ENCODE results near the gene SAMD5. TPM values are rescaled to one million over a fixed set of nuclear protein-coding genes. Genes with fewer than 3 reads are reported as not detected.

Gene SAMD5
- polyA plus RNA-seq, 1 donor from 2014 or later, result not detected

DNA sequence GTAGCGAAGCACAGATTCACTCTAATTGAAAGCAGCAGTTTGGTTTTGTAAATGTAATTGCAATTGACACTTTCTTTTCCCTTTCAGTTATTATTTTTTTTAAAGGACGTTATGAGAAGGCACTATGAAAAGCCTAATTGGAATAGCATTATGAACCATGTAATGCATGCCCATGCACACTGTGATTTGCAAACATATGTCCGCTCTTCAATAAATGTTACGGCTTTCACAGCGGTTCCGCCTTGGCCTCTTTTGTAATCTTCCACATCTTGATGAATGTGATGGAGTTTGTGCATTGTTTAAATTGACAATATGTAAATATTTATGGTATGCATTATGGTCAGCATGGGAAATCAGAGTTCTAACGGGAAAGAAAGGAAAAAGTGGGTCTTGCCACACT lies 61.3 kb downstream of the SAMD5 start:
- Mint-ChIP-seq H3K9me3 (peaks cover 0 to 2% (median 0%) of the 10 kb centered on the region in 3 donors), H3K36me3 (no peaks in the 10 kb centered on the region), H3K27ac (no peak overlapping the region), H3K4me3 (no peak overlapping the region), H3K27me3 (no peaks in the 10 kb centered on the region), H3K4me1 (no peaks in the 10 kb centered on the region)

DNA sequence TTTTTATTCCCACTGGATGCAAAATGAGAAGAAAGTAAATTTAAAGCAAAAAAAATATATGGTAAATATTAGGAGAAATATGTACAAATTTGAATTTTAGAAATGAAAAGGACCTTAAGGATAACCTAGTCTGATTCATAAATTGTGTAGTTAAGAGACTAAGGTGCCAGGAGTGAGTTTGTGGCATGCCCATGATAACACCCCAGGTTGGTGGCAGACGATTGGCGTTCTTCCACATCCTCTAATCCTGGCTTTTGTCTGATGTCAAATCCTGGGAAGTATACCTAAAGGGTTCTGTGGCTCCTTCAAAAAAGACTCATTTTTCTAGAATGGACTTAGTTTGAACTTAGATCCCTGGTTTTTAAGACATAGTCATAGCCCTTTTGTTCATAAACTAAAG lies 62.2 kb downstream of the SAMD5 start:
- H3K27ac Mint-ChIP-seq, result no peak overlapping the region
- H3K36me3 Mint-ChIP-seq, result no peaks in the 10 kb centered on the region
- no peaks in the 10 kb centered on the region for H3K27me3 Mint-ChIP-seq
- H3K9me3 Mint-ChIP-seq, result peaks cover 0 to 2% (median 0%) of the 10 kb centered on the region in 3 donors
- H3K4me1 Mint-ChIP-seq, result no peaks in the 10 kb centered on the region
- H3K4me3 Mint-ChIP-seq, result no peak overlapping the region

DNA sequence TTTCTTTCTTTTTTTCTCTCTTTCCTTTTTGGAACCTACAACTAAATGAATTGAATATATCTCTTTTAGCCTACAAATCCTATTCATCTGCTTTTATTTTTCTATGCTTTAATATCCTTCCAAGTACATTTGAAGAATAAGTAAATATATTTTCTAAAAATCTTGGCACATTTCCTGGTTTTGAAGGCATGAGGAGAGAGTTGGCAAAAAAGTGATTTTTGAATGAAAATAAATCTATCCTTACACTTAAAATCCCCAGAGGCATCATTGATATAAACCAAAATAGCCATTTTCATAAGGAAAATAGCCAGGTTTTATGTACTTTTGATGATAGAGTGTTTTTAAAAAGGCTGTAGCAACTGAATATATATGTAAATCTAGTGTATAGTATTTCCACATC lies 69.0 kb downstream of the SAMD5 start:
- Mint-ChIP-seq H3K4me1 (peaks cover 0 to 2% (median 0%) of the 10 kb centered on the region in 3 donors), H3K27me3 (peaks cover 1% of the 10 kb centered on the region), H3K36me3 (no peaks in the 10 kb centered on the region), H3K27ac (no peak overlapping the region), H3K4me3 (no peak overlapping the region), H3K9me3 (peaks cover 6 to 11% (median 8%) of the 10 kb centered on the region in 3 donors)

DNA sequence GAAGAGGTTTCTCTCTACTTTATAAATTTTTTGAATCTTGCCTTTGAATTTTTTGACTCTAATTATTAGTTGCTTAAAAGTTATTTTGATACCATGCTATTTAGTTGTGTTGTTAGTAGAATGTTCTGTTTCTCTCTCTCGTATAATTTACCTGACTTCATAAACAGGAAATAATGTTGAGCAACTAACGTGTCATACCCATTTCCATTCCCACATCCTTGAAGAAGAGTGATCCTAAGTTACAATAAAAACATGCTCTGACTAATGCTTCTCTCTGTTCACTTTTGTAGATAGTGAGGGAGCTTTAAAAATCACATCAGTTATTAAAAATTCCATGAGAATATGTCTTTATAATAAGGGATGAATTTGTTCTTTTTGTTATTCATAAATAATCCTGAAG lies 69.7 kb downstream of the SAMD5 start:
- no peaks in the 10 kb centered on the region for H3K36me3 Mint-ChIP-seq
- H3K27ac Mint-ChIP-seq, result no peak overlapping the region
- H3K27me3 Mint-ChIP-seq, result peaks cover 1% of the 10 kb centered on the region
- peaks cover 6 to 11% (median 8%) of the 10 kb centered on the region in 3 donors for H3K9me3 Mint-ChIP-seq
- no peak overlapping the region for H3K4me3 Mint-ChIP-seq
- H3K4me1 Mint-ChIP-seq, result peaks cover 0 to 2% (median 0%) of the 10 kb centered on the region in 3 donors

DNA sequence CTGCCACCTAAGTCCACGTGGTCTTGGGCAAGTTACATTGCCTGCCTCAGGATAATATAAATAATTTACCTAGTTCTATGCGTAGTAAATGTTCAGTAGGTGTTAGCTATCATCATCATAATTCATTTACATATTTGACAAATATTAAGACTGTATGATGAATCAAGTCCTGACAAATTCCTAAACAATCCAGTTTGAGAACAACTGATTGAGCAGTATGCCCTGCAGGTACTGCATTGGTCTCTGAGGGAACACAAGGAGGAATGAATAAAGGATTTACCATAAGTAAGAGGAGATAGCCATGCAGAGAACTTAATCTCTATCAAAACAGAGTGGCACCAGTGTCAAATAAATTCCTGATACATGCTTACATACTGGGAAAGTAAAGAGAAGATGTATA lies 70.4 kb downstream of the SAMD5 start:
- Mint-ChIP-seq H3K27ac (no peak overlapping the region), H3K4me3 (no peak overlapping the region), H3K4me1 (peaks cover 0 to 2% (median 0%) of the 10 kb centered on the region in 3 donors), H3K36me3 (no peaks in the 10 kb centered on the region), H3K27me3 (peaks cover 1% of the 10 kb centered on the region), H3K9me3 (peaks cover 6 to 11% (median 8%) of the 10 kb centered on the region in 3 donors)

DNA sequence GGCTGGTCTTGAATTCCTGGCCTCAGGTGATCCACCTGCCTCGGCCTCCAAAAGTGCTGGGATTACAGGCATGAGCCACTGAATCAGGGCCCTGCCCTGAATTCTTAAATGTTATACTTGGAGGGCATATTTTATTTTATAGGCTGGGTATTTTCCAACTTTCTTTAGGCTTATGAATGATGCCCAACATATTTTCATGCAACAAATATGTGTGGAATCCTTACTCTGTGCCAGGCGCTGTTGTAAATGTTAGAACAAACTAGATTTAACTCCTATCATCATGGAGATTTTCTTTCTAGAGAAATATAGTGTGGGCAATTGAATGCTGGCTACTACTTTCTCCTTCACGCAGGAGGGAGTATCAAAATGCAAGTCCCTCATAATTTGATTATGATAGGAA lies 71.2 kb downstream of the SAMD5 start:
- H3K4me1 Mint-ChIP-seq, result peaks cover 0 to 2% (median 0%) of the 10 kb centered on the region in 3 donors
- H3K9me3 Mint-ChIP-seq, result peaks cover 6 to 11% (median 8%) of the 10 kb centered on the region in 3 donors

DNA sequence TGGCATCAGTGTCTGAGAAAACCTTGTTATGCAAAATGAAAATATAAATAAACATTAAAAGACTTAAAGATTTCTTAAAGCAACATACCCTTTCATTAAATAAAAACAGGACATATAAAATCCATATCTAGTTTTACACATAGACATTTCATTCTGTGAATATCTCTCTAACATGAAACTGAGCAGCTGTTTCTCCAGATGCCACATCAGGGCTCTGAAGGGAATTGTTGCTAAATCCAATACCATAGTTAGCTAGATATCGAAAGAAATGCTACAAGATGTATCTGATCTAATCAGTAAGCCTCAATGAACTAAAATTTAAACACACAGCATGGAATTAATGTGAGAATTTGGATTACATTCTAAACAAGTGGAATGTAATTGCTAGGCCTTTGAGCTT lies 74.5 kb downstream of the SAMD5 start:
- H3K27me3 Mint-ChIP-seq, result peaks cover 1% of the 10 kb centered on the region
- no peak overlapping the region for H3K4me3 Mint-ChIP-seq
- peaks cover 0 to 2% (median 0%) of the 10 kb centered on the region in 3 donors for H3K4me1 Mint-ChIP-seq
- peaks cover 6 to 10% (median 6%) of the 10 kb centered on the region in 3 donors for H3K9me3 Mint-ChIP-seq
- H3K36me3 Mint-ChIP-seq, result no peaks in the 10 kb centered on the region
- H3K27ac Mint-ChIP-seq, result no peak overlapping the region

More for the DNA sequence above, 71.2 kb downstream of the SAMD5 start:
- H3K27me3 Mint-ChIP-seq, result peaks cover 1% of the 10 kb centered on the region
- no peak overlapping the region for H3K27ac Mint-ChIP-seq
- H3K36me3 Mint-ChIP-seq, result no peaks in the 10 kb centered on the region
- no peak overlapping the region for H3K4me3 Mint-ChIP-seq

DNA sequence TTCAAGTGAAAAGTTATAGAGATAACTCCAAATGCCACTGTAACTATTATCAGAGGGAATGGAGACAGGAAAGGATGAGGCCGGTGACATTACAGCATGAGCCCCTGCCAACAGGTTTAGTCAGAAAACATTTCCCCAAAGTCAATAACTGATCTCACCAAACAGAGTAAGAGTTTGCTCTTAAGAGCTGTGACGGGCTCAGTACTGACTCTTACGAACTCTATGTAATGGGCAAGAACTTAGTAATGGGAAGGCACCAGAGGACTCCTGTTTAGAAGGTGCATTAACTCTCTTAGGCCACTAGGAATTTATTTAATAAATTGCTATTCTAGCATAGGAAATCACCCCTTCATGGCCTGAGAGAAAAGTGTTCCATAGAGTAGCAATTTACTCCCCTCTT lies 76.8 kb downstream of the SAMD5 start:
- Mint-ChIP-seq H3K4me3 (no peak overlapping the region), H3K27me3 (no peaks in the 10 kb centered on the region), H3K4me1 (peaks cover 0 to 2% (median 0%) of the 10 kb centered on the region in 3 donors), H3K27ac (no peak overlapping the region), H3K9me3 (peaks cover 0 to 2% (median 1%) of the 10 kb centered on the region in 3 donors), H3K36me3 (no peaks in the 10 kb centered on the region)

DNA sequence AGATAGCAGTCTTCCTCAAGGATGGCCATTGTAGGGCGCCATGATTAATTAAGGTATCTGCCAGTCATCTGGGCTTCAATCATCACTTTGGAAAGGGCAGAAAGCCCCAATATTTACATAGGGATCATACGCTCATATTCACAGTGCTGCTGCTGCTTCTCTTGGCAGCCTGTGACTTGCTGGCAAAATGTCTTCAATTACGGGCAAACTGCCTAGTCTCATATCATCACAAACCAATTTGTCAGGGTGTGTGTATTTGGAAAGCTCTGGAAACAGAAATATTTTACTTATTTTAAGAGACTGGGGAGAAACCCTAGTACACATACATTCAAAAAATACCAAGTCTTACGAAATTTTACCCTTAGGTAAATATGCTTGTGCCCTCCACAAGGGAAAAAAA lies 77.6 kb downstream of the SAMD5 start:
- Mint-ChIP-seq H3K27me3 (no peaks in the 10 kb centered on the region), H3K36me3 (no peaks in the 10 kb centered on the region), H3K9me3 (no peaks in the 10 kb centered on the region), H3K4me1 (peaks cover 0 to 2% (median 0%) of the 10 kb centered on the region in 3 donors), H3K4me3 (no peak overlapping the region), H3K27ac (no peak overlapping the region)

DNA sequence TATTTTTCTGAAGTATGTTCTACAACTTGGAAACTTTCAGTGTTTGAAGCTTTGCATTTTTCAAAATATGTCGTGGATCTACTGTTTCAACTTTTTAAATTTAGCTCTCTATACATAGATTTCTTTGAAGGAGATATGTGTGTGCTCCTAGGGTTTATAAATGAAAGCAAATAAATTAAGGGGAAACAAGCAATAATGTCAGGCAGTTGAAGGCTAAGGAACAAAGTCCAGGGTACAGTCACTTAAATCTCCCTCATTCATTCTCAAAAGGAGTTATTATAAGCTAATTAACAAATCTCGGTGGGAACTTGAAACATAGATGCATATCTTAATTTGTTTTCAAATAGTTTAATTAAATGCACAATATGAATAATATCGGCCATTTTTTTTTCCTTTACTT lies 79.4 kb downstream of the SAMD5 start:
- H3K4me3 Mint-ChIP-seq, result no peak overlapping the region
- no peaks in the 10 kb centered on the region for H3K27me3 Mint-ChIP-seq
- H3K27ac Mint-ChIP-seq, result no peak overlapping the region
- no peaks in the 10 kb centered on the region for H3K36me3 Mint-ChIP-seq
- no peaks in the 10 kb centered on the region for H3K9me3 Mint-ChIP-seq
- no peaks in the 10 kb centered on the region for H3K4me1 Mint-ChIP-seq

DNA sequence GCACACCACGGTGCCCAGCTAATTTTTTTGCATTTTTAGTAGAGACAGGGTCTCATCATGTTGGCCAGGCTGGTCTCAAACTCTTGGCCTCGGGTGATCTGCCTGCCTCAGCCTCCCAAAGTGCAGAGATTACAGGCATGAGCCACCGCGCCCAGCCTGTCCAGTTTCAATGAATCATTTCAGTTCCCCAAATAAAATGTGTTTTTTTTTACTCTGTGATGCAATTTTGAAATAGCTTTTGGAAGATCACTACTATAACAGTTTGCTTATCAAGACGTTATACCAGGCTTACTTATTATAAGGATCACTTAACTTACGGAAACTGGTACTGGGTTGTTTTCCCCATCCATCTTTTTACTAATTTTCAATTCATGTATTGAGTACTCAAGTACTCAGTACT lies 80.0 kb downstream of the SAMD5 start:
- no peaks in the 10 kb centered on the region for H3K27me3 Mint-ChIP-seq
- no peak overlapping the region for H3K4me3 Mint-ChIP-seq
- no peaks in the 10 kb centered on the region for H3K4me1 Mint-ChIP-seq
- no peak overlapping the region for H3K27ac Mint-ChIP-seq
- no peaks in the 10 kb centered on the region for H3K9me3 Mint-ChIP-seq
- H3K36me3 Mint-ChIP-seq, result no peaks in the 10 kb centered on the region

DNA sequence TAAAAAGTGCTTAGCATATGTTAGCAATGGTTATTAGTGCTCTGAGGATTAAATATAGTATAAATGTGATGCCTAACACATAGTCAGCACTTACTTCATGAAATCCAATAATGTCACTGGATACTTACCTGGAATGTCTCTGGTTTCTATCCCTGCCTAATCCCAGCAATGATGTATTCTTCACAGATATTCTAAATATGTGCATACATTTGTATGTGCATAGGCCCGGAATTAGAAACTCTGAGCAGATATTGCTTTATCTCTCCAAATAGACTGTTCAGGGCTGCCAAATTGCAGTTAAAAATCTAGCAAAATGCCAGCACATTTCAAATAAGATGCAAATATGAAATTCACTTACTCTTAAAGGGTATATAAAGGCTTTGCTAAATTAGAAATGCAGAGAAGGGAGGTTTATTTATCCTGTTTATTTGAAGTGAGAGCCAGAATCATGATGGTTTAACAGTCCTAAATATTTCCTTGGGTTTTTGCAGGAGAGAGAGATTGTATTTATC lies 81.3 kb downstream of the SAMD5 start:
- H3K27ac Mint-ChIP-seq, result no peak overlapping the region
- H3K36me3 Mint-ChIP-seq, result no peaks in the 10 kb centered on the region
- no peaks in the 10 kb centered on the region for H3K4me1 Mint-ChIP-seq
- H3K9me3 Mint-ChIP-seq, result peaks cover 0 to 2% (median 0%) of the 10 kb centered on the region in 3 donors
- no peaks in the 10 kb centered on the region for H3K27me3 Mint-ChIP-seq
- no peak overlapping the region for H3K4me3 Mint-ChIP-seq

DNA sequence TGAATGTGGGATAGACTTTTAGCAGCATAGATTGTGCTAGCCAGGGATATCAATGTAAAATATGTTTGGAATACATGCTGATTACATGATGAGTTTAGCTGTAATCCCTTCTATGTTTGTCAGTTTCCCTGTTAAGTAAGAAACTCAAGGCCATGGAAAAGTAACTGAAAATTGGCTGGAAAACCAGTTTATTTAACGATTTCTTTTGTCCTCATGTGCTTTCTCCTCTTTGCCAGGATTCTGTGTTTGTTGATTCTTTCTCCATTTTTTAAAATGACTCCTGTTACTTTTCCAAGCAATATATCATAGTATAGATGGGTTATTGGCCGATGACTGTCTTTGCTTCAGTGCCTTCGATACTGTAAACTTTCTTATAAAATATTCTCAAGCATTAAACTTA lies 87.5 kb downstream of the SAMD5 start:
- H3K4me1 Mint-ChIP-seq, result no peaks in the 10 kb centered on the region
- H3K4me3 Mint-ChIP-seq, result no peak overlapping the region
- peaks cover 0 to 2% (median 0%) of the 10 kb centered on the region in 3 donors for H3K9me3 Mint-ChIP-seq
- no peak overlapping the region for H3K27ac Mint-ChIP-seq
- H3K27me3 Mint-ChIP-seq, result peaks cover 2% of the 10 kb centered on the region
- H3K36me3 Mint-ChIP-seq, result peaks cover 2% of the 10 kb centered on the region

DNA sequence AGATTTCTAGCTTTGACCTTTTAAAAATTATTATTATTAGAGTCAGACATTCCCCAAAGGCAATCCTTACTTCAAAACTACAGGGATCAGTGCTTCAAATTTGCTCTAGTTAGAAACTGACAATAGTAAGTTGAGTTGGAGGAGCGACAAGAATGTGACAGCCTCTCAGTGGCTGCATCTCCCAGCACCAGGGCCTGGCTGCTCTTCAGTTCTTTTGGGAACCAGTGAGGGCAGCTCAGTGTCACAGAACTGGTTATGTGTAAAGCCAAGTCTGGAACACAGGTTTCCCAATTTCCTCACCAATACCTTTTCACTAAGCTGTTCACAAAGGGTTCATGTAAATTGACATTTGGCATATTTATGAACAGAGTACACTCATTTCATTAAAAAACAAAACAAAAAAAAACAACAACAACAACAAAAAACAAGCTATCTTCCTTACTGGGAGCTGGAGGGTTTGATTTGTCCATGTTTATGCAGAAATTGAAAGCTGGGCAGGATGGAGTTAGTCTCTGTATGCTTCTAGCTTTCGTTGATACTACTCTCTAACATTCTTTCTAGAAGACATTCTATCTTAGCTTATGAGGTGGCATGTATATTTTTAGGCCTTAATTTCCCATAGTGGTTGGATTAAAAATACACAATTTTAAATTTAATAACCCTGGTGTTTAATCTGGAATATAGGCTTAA lies 95.0 kb downstream of the SAMD5 start:
- Mint-ChIP-seq H3K27ac (no peak overlapping the region), H3K9me3 (peaks cover 0 to 5% (median 2%) of the 10 kb centered on the region in 3 donors), H3K27me3 (peaks cover 2% of the 10 kb centered on the region), H3K4me3 (no peak overlapping the region), H3K36me3 (peaks cover 2% of the 10 kb centered on the region), H3K4me1 (no peaks in the 10 kb centered on the region)

DNA sequence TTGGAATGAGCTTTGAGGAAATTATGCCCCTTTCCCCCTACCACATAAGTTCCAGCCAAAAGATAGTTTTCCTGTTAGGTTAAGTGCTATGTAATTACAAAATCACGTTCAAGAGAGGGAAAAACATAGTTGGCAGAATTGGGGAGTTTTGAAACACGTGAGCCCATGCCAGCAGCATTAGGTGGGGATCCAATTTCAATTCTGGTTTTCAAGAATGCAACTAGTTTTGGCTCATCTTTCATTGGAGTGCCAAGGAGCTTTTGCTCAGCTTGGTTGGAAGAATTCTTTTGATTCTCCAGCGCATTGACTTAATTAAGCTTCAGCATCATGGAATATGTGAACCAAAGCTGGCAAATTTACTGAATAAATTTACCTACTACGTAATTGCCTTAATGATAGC lies 95.9 kb downstream of the SAMD5 start:
- Mint-ChIP-seq H3K4me3 (no peak overlapping the region), H3K9me3 (peaks cover 0 to 5% (median 2%) of the 10 kb centered on the region in 3 donors), H3K27ac (no peak overlapping the region), H3K36me3 (peaks cover 2% of the 10 kb centered on the region), H3K27me3 (no peaks in the 10 kb centered on the region), H3K4me1 (no peaks in the 10 kb centered on the region)

DNA sequence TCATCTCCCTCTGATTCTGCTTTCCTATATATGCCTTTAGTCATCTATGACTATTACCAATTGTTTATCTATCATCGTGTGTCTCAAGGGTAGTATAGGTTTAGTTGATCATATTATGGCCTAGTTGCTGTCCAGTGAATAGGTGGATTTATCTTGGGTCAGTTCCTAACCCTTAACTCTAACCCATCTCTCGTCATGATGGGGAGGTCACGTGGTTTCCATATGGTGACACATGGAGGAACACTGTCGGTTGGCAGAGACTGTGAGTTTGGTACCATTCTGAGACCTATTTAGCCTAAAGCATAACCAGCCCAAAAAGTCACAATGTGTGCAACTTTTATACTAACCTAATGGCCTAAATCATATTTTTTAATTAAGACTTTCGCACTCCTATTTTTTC lies 103.5 kb downstream of the SAMD5 start:
- peaks cover 1% of the 10 kb centered on the region for H3K36me3 Mint-ChIP-seq
- peaks cover 0 to 9% (median 5%) of the 10 kb centered on the region in 3 donors for H3K9me3 Mint-ChIP-seq
- no peaks in the 10 kb centered on the region for H3K4me1 Mint-ChIP-seq
- peaks cover 1% of the 10 kb centered on the region for H3K27me3 Mint-ChIP-seq
- H3K4me3 Mint-ChIP-seq, result no peak overlapping the region
- no peak overlapping the region for H3K27ac Mint-ChIP-seq

Measured in IgD-negative memory B cell (primary cell).